Bronchial epithelial cell (primary cell): Measurements from ENCODE around the gene FCRL6. TPM values are rescaled to one million over a fixed set of nuclear protein-coding genes. Genes with fewer than 3 reads are reported as not detected.

ENCODE experiments used
- DNase-seq: peaks from one replicate; pipeline ENCODE4 v3.0.0-alpha.2; 2010; ENCODE audit warnings: low read depth
- FAIRE-seq: peaks from 2 replicates; lab custom pipeline; 2011; peaks lifted over from hg19 to GRCh38; lab: Jason Lieb, UNC
- H3K27me3 ChIP-seq: 2 replicates; pipeline ENCODE4 v1.5.1; 2011; ENCODE audit warnings: low read length; ENCODE audit not compliant: control insufficient read depth, insufficient read depth
- H3K36me3 ChIP-seq: 2 replicates; pipeline ENCODE4 v1.5.1; 2011; ENCODE audit warnings: low read length; ENCODE audit not compliant: control insufficient read depth, insufficient read depth
- H3K4me3 ChIP-seq: 2 replicates; pipeline ENCODE4 v1.5.1; 2011; ENCODE audit warnings: mild to moderate bottlenecking, low read depth, low read length, control low read depth
- CTCF ChIP-seq: IDR thresholded peaks from 2 replicates; pipeline ENCODE4 v1.5.1; 2011; ENCODE audit warnings: mild to moderate bottlenecking, moderate library complexity, low read length, control low read depth, inconsistent platforms; ENCODE audit not compliant: insufficient read depth, severe bottlenecking
- total RNA-seq: library from RNA; depleted of rRNA; stranded (reverse); fragments of >200 nt; gene quantifications from 2 replicates; pipeline ENCODE4 v1.2.1, GENCODE V29; 2014

Gene FCRL6
- total RNA-seq, 1 donor from 2014 or later: not detected

- FAIRE-seq (no peak), DNase-seq (peak; percentile 19)
- Histone ChIP-seq H3K36me3 (no peaks in the 10 kb centered on the region), H3K27me3 (no peaks in the 10 kb centered on the region), H3K4me3 (no peak overlapping the region)
- TF ChIP-seq CTCF: no peak
These were observed 27.8 kb downstream of the FCRL6 start for GRCh38 chr1:159829822-159830465.

- no peak for DNase-seq
- no peak for TF ChIP-seq CTCF
- Histone ChIP-seq H3K27me3 (no peaks in the 10 kb centered on the region), H3K4me3 (no peak overlapping the region), H3K36me3 (no peaks in the 10 kb centered on the region)
- no peak for FAIRE-seq
These were observed 28.6 kb downstream of the FCRL6 start for GRCh38 chr1:159830722-159831121.

GRCh38 chr1:159831412-159832141 lies 29.4 kb downstream of the FCRL6 start:
- DNase-seq (no peak), FAIRE-seq (no peak)
- TF ChIP-seq CTCF: no peak
- no peaks in the 10 kb centered on the region for H3K27me3 ChIP-seq
- H3K36me3 ChIP-seq: no peaks in the 10 kb centered on the region
- no peak overlapping the region for H3K4me3 ChIP-seq

- Histone ChIP-seq H3K36me3 (no peaks in the 10 kb centered on the region), H3K4me3 (no peak overlapping the region), H3K27me3 (no peaks in the 10 kb centered on the region)
- DNase-seq (no peak), FAIRE-seq (no peak)
- TF ChIP-seq CTCF: no peak
These were observed 30.1 kb downstream of the FCRL6 start for GRCh38 chr1:159832309-159832708.

- no peaks in the 10 kb centered on the region for H3K27me3 ChIP-seq
- DNase-seq (no peak), FAIRE-seq (no peak)
- no peak for TF ChIP-seq CTCF
- no peak overlapping the region for H3K4me3 ChIP-seq
- H3K36me3 ChIP-seq: no peaks in the 10 kb centered on the region
These were observed 33.2 kb downstream of the FCRL6 start for GRCh38 chr1:159835356-159835755.
